Stimulated activated CD4-positive, alpha-beta T cell treated with anti-CD3 and anti-CD28 coated beads, TNF-alpha, amount 100 ng/mL, for 24 hours (primary cell): Measurements from ENCODE around the gene APBB1.
A peak's percentile ranks its signal among the peaks of the same experiment; 100 is the strongest.

Experiments
- DNase-seq, 3 experiments: peaks; one replicate each; pipeline ENCODE4 v3.0.0-alpha.2; 2020; ENCODE audit warnings: low read depth in 3 of 3

The APBB1 gene

GRCh38 chr11:6419009-6419631 is at the start of gene APBB1:
TSS of gene APBB1 (minus strand) at chr11:6419094. CDS start at chr11:6411347, 7,747 bp downstream.
- DNase-seq = peak; percentile 33 to 69 (median 55)

- no peak for DNase-seq
These were observed 40.2 kb upstream of the APBB1 start for GRCh38 chr11:6459099-6459450.

- DNase-seq = no peak
These were observed 39.6 kb upstream of the APBB1 start for GRCh38 chr11:6458352-6459098.

- no peak for DNase-seq
These were observed 38.9 kb upstream of the APBB1 start for GRCh38 chr11:6457581-6458320.

- DNase-seq = no peak
These were observed 37.6 kb upstream of the APBB1 start for GRCh38 chr11:6456361-6457073.

- DNase-seq = no peak
These were observed 36.2 kb upstream of the APBB1 start for GRCh38 chr11:6455070-6455469.

GRCh38 chr11:6453152-6453551 is 34.3 kb upstream of the APBB1 start:
- no peak for DNase-seq

- DNase-seq = no peak
These were observed 33.3 kb upstream of the APBB1 start for GRCh38 chr11:6452219-6452618.

- no peak for DNase-seq
These were observed 29.7 kb upstream of the APBB1 start for GRCh38 chr11:6448574-6448973.

- DNase-seq = peak in 2 of 3 experiments; percentile 19 to 49
These were observed 24.5 kb upstream of the APBB1 start for GRCh38 chr11:6443269-6444003.

- no peak for DNase-seq
These were observed 23.5 kb upstream of the APBB1 start for GRCh38 chr11:6442441-6442840.

GRCh38 chr11:6440906-6441358 is 22.0 kb upstream of the APBB1 start, which contains the start of gene HPX:
TSS of gene HPX (minus strand) at chr11:6440987. CDS start at chr11:6440963, 24 bp downstream.
- no peak for DNase-seq

- DNase-seq = peak in 1 of 3 experiments; percentile 20
These were observed 20.2 kb upstream of the APBB1 start for GRCh38 chr11:6438979-6439571.

- no peak for DNase-seq
These were observed 19.1 kb upstream of the APBB1 start for GRCh38 chr11:6437993-6438392.

- no peak for DNase-seq
These were observed 18.5 kb upstream of the APBB1 start for GRCh38 chr11:6437423-6437822.

- DNase-seq = no peak
These were observed 15.2 kb upstream of the APBB1 start for GRCh38 chr11:6433998-6434660.

- DNase-seq = no peak
These were observed 13.0 kb upstream of the APBB1 start for GRCh38 chr11:6431861-6432260.

GRCh38 chr11:6427516-6427915 is 8.6 kb upstream of the APBB1 start:
- DNase-seq = no peak

GRCh38 chr11:6420677-6421076 is 1.8 kb upstream of the APBB1 start:
- no peak for DNase-seq

- no peak for DNase-seq
These were observed 311 bp downstream of the APBB1 start for GRCh38 chr11:6418557-6419008.
